Vagina (tissue), 2 donors: ENCODE data around the gene ASCC3. TPM values are rescaled to one million over a fixed set of nuclear protein-coding genes. Genes with fewer than 3 reads are reported as not detected.

Experiments
- DNase-seq, 2 donors: peaks; one replicate each; pipeline ENCODE4 v3.0.0-alpha.2; 2017; ENCODE audit errors: extremely low spot score in 2 of 2
- H3K27ac ChIP-seq: fragments of 200-600 bp; sonication (generic); one replicate; pipeline ENCODE4 v1.5.1; 2019
- H3K27me3 ChIP-seq: fragments of 200-600 bp; sonication (generic); one replicate; pipeline ENCODE4 v1.5.1; 2019
- H3K36me3 ChIP-seq, 2 donors: fragments of 200-600 bp; sonication (generic); one replicate each; pipeline ENCODE4 v1.5.1; 2017 to 2019
- H3K4me1 ChIP-seq: fragments of 200-600 bp; sonication (generic); one replicate; pipeline ENCODE4 v1.5.1; 2019
- H3K4me3 ChIP-seq, 2 donors: fragments of 200-600 bp; sonication (generic); 1 replicate in 1 of 2; 2 replicates in 1 of 2; pipeline ENCODE4 v1.5.1; 2016 to 2019
- H3K9me3 ChIP-seq: fragments of 200-600 bp; sonication (generic); one replicate; pipeline ENCODE4 v1.5.1; 2019
- POLR2A ChIP-seq, 2 donors: fragments of 450-650 bp; IDR thresholded peaks; one replicate each; pipeline ENCODE4 v1.6.1; 2017; ENCODE audit warnings: antibody characterized with exemption in 2 of 2, mild to moderate bottlenecking in 2 of 2, moderate library complexity in 2 of 2
- POLR2AphosphoS5 ChIP-seq, 2 donors: sonication (generic); formaldehyde crosslinking; IDR thresholded peaks; one replicate each; pipeline ENCODE4 v1.9.0; 2017; ENCODE audit warnings: antibody characterized with exemption in 2 of 2, mild to moderate bottlenecking in 2 of 2, low read depth in 1 of 2; ENCODE audit not compliant: insufficient read depth in 1 of 2
- intact Hi-C: fragments of 100-400 bp; cut with DNase I; formaldehyde crosslinking; loops from one replicate; pipeline ENCODE4 v1.15.1; 2023
- total RNA-seq: library from RNA; depleted of rRNA; stranded (reverse); fragments of >200 nt; gene quantifications from one replicate; pipeline ENCODE4 v1.2.3, GENCODE V29; 2016
- TF ChIP-seq, protein P1 (sequence below), 3 experiments: fragments of 450-650 bp in 2 of 3; fragments of 200-600 bp in 1 of 3; sonication (generic) in 1 of 3; IDR thresholded peaks; one replicate each; pipeline ENCODE4 v1.5.1; 2017 to 2019; ENCODE audit warnings: antibody characterized with exemption in 3 of 3, mild to moderate bottlenecking in 2 of 3, moderate library complexity in 2 of 3

Gene ASCC3
- total RNA-seq, 1 donor from 2014 or later = 44.7 TPM

DNA sequence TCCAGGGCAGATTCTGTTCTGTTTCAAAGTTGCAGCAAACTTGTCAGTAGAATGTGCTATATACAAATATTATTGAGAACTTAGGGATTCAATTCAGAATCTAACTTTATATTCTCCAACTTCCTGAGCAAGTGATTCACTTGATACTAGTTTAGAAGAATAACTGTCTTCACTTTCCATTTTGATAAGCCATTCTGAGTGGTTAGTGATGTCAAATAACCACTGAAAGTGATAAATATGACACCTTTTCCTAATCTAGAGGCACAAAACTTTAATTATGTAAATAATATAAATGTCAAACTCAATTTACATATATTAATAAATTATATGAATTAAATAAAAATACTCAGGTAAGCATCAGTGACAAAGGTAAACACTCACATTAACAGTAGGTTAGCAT lies 395.9 kb downstream of the ASCC3 start:
- intact Hi-C loops = no loop called here
- TF ChIP-seq, protein P1, sequence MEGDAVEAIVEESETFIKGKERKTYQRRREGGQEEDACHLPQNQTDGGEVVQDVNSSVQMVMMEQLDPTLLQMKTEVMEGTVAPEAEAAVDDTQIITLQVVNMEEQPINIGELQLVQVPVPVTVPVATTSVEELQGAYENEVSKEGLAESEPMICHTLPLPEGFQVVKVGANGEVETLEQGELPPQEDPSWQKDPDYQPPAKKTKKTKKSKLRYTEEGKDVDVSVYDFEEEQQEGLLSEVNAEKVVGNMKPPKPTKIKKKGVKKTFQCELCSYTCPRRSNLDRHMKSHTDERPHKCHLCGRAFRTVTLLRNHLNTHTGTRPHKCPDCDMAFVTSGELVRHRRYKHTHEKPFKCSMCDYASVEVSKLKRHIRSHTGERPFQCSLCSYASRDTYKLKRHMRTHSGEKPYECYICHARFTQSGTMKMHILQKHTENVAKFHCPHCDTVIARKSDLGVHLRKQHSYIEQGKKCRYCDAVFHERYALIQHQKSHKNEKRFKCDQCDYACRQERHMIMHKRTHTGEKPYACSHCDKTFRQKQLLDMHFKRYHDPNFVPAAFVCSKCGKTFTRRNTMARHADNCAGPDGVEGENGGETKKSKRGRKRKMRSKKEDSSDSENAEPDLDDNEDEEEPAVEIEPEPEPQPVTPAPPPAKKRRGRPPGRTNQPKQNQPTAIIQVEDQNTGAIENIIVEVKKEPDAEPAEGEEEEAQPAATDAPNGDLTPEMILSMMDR (IDR thresholded peaks at IDR 0.05) = no peak
- TF ChIP-seq POLR2AphosphoS5 (IDR thresholded peaks at IDR 0.05; ENCODE audit: insufficient read depth in 1 of 2, low read depth in 1 of 2) (no peak), POLR2A (IDR thresholded peaks at IDR 0.05) (no peak)

DNA sequence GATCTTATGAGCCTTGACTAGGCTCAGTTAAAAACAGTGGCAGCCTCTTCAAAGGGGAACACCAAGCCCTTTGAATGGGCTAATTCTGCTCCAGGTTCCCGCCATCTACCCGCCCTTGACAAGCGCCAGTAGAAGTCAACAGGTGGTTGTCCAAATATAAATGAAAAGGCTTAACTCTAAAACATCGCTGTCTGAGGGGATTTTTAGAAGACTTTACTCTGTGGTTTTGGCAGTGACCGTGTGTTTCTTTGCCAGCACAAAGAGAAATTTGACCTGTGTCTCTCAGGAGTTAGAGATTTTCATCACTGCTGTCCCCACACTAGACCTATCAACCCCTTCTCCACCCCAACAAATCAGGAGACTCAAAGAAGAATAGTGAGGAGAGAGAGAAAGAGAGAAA lies 396.7 kb downstream of the ASCC3 start:
- Histone ChIP-seq H3K36me3 (no peaks in the 10 kb centered on the region), H3K4me1 (no peaks in the 10 kb centered on the region), H3K27ac (no peak overlapping the region), H3K27me3 (no peaks in the 10 kb centered on the region), H3K4me3 (no peak overlapping the region), H3K9me3 (no peaks in the 10 kb centered on the region)
- no peak for DNase-seq
- intact Hi-C loops = no loop called here
- no peak for TF ChIP-seq POLR2A (IDR thresholded peaks at IDR 0.05)
- TF ChIP-seq, protein P1 (IDR thresholded peaks at IDR 0.05) = no peak
- TF ChIP-seq POLR2AphosphoS5 (IDR thresholded peaks at IDR 0.05; ENCODE audit: insufficient read depth in 1 of 2, low read depth in 1 of 2) = no peak

More for the DNA sequence above, 395.9 kb downstream of the ASCC3 start:
- DNase-seq = no peak
- Histone ChIP-seq H3K4me3 (no peak overlapping the region), H3K9me3 (no peaks in the 10 kb centered on the region), H3K27me3 (no peaks in the 10 kb centered on the region), H3K4me1 (no peaks in the 10 kb centered on the region), H3K27ac (no peak overlapping the region), H3K36me3 (no peaks in the 10 kb centered on the region)

DNA sequence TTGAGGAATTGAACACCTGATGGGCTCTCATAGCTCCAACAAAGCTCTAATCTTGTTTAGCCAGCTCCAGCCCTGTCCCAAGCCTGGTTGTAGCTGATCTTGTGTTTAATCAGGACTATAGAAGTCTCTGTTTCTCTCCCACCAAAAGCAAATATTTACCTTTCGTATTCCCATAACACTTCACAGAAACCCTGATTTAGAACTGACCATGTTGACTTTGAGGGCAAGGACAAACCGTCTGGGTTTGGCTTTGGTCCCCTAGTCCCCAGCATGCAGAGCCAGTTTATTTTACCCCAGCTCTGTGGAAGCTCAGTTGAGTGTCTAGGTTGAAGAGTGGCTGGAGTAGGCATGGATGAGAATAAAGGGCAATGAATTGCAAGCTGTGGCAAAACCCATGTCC lies 398.4 kb downstream of the ASCC3 start:
- no peaks in the 10 kb centered on the region for H3K4me1 ChIP-seq
- no peaks in the 10 kb centered on the region for H3K27me3 ChIP-seq
- intact Hi-C loops = no loop called here
- TF ChIP-seq, protein P1 (IDR thresholded peaks at IDR 0.05) = no peak
- no peak for TF ChIP-seq POLR2A (IDR thresholded peaks at IDR 0.05)
- no peak for TF ChIP-seq POLR2AphosphoS5 (IDR thresholded peaks at IDR 0.05; ENCODE audit: insufficient read depth in 1 of 2, low read depth in 1 of 2)
- DNase-seq = no peak
- no peak overlapping the region for H3K27ac ChIP-seq
- no peak overlapping the region for H3K4me3 ChIP-seq
- H3K36me3 ChIP-seq = no peaks in the 10 kb centered on the region
- no peaks in the 10 kb centered on the region for H3K9me3 ChIP-seq

DNA sequence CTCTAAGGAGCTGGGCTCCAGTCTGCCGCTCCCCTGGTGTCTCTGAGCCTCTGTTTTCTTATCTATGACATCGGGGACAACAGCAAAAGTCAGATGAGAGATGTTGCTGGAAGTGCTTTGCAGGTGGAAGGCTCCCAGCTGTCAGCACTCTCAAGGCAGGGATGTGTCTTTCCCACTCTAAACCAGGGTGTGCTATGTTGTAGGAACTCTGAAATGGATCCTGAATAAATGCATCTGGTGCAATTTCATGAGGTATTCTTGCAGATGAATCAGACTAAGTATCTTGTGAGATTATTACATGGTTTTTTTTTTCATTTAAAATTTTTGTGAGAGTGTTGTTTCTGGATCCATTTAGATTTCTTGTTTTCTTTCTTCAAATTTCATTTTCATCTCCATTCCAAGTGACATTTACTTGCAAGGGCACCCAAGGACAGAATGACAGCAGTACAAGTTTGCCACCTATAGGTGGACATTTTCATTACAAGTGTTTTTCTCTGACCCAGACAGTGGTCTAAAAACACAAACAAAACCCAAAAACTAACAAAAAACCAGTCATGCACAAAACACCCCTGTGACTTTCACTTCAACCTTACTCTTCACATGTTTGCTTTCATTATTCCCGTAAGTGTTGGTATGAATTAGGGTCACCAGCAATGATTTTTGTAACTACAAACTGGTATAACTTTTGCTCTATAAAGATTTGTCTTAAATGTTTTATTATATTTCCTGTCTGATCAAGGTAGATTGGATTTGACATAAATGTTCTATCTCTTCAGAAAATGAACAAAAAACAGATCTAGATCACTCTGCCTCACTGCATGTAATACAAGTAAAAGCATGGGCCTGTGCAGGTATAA lies 401.7 kb downstream of the ASCC3 start:
- Histone ChIP-seq H3K4me3 (no peak overlapping the region), H3K9me3 (no peaks in the 10 kb centered on the region), H3K36me3 (no peaks in the 10 kb centered on the region), H3K27ac (no peak overlapping the region), H3K4me1 (no peaks in the 10 kb centered on the region), H3K27me3 (no peaks in the 10 kb centered on the region)
- intact Hi-C loops = no loop called here
- DNase-seq = no peak
- no peak for TF ChIP-seq POLR2AphosphoS5 (IDR thresholded peaks at IDR 0.05; ENCODE audit: insufficient read depth in 1 of 2, low read depth in 1 of 2)
- TF ChIP-seq, protein P1 (IDR thresholded peaks at IDR 0.05) = peak; percentile 35 to 56 (median 45)
